A673 (cell line): Measurements from ENCODE around the gene MPIG6B. TPM values are rescaled to one million over a fixed set of nuclear protein-coding genes. Genes with fewer than 3 reads are reported as not detected.
A peak's percentile ranks its signal among the peaks of the same experiment; 100 is the strongest.

ENCODE experiments used
- BruUV-seq: library from RNA; stranded (reverse); fragments of 400-500 nt; replicated peaks from 2 replicates; lab custom pipeline; 2021; lab: Mats Ljungman, UMichigan
- CTCF ChIA-PET: fragments of 300-600 bp; sonication (Branson Sonifier 250); formaldehyde crosslinking; loops from one replicate; lab custom pipeline; 2022; ENCODE audit warnings: antibody characterized with exemption; lab: Charles Lee
- POLR2A ChIA-PET: fragments of 300-600 bp; sonication (Branson Sonifier 250); formaldehyde crosslinking; loops from one replicate; lab custom pipeline; 2022; ENCODE audit warnings: antibody characterized with exemption; ENCODE audit not compliant: low non-redundant PET; lab: Charles Lee
- DNase-seq: peaks from one replicate; pipeline ENCODE4 v3.0.0-alpha.2; 2015; ENCODE audit warnings: low spot score
- H3K27ac ChIP-seq: fragments of 200-600 bp; sonication (generic); 2 replicates; pipeline ENCODE4 v1.5.1; 2016; ENCODE audit warnings: mixed run types, low read depth, mild to moderate bottlenecking, mixed read lengths, antibody characterized with exemption, low read length; ENCODE audit not compliant: poor library complexity, severe bottlenecking
- H3K27me3 ChIP-seq: fragments of 200-600 bp; sonication (generic); replicated peaks from 2 replicates; pipeline ENCODE4 v1.6.1; 2017; ENCODE audit warnings: mixed run types, low read depth, mild to moderate bottlenecking, mixed read lengths, antibody characterized with exemption, low read length; ENCODE audit not compliant: insufficient read depth, poor library complexity
- H3K36me3 ChIP-seq: fragments of 200-600 bp; sonication (generic); 2 replicates; pipeline ENCODE4 v1.6.1; 2016; ENCODE audit warnings: mixed run types, mild to moderate bottlenecking, mixed read lengths, antibody characterized with exemption, low read length; ENCODE audit not compliant: insufficient read depth, poor library complexity, severe bottlenecking
- H3K4me1 ChIP-seq: fragments of 200-600 bp; sonication (generic); 2 replicates; pipeline ENCODE4 v1.6.1; 2017; ENCODE audit warnings: mixed run types, mild to moderate bottlenecking, mixed read lengths, antibody characterized with exemption, low read length; ENCODE audit not compliant: insufficient read depth, poor library complexity, severe bottlenecking
- H3K4me3 ChIP-seq: fragments of 200-600 bp; sonication (generic); 2 replicates; pipeline ENCODE4 v1.5.1; 2016; ENCODE audit warnings: low read depth, mixed run types, mild to moderate bottlenecking, mixed read lengths, low read length; ENCODE audit not compliant: poor library complexity, severe bottlenecking
- H3K9me3 ChIP-seq: fragments of 200-600 bp; sonication (generic); 2 replicates; pipeline ENCODE4 v1.6.1; 2016; ENCODE audit warnings: mixed run types, low read depth, mild to moderate bottlenecking, mixed read lengths, antibody characterized with exemption, low read length; ENCODE audit not compliant: poor library complexity, severe bottlenecking
- EZH2 ChIP-seq: fragments of 200-600 bp; sonication (generic); IDR thresholded peaks from 2 replicates; pipeline ENCODE4 v1.6.1; 2017; ENCODE audit warnings: borderline replicate concordance, low read depth, mild to moderate bottlenecking, mixed read lengths, antibody characterized with exemption, low read length; ENCODE audit not compliant: poor library complexity, severe bottlenecking
- intact Hi-C: fragments of 100-400 bp; cut with micrococcal nuclease; formaldehyde crosslinking; loops from one replicate; pipeline ENCODE4 v1.10.0; 2022; ENCODE audit not compliant: unreplicated experiment
- total RNA-seq: library from RNA; stranded (reverse); gene quantifications from 2 replicates; pipeline ENCODE4 v1.2.3, GENCODE V29; 2021
- TF ChIP-seq, protein P1 (sequence below): fragments of 300-800, 200-600 bp; sonication (generic); conservative IDR thresholded peaks from 2 replicates; pipeline ENCODE4 v1.5.1; 2017; ENCODE audit warnings: low read depth, mild to moderate bottlenecking, antibody characterized with exemption, low read length, moderate library complexity, mixed read lengths

Gene MPIG6B
- total RNA-seq, 1 experiment from 2014 or later, result not detected

- BruUV-seq, result no TSS peak
- TF ChIP-seq, protein P1, sequence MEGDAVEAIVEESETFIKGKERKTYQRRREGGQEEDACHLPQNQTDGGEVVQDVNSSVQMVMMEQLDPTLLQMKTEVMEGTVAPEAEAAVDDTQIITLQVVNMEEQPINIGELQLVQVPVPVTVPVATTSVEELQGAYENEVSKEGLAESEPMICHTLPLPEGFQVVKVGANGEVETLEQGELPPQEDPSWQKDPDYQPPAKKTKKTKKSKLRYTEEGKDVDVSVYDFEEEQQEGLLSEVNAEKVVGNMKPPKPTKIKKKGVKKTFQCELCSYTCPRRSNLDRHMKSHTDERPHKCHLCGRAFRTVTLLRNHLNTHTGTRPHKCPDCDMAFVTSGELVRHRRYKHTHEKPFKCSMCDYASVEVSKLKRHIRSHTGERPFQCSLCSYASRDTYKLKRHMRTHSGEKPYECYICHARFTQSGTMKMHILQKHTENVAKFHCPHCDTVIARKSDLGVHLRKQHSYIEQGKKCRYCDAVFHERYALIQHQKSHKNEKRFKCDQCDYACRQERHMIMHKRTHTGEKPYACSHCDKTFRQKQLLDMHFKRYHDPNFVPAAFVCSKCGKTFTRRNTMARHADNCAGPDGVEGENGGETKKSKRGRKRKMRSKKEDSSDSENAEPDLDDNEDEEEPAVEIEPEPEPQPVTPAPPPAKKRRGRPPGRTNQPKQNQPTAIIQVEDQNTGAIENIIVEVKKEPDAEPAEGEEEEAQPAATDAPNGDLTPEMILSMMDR, result no peak
- no peak for TF ChIP-seq EZH2
- intact Hi-C loops, result no loop called here
- Histone ChIP-seq H3K4me1 (peaks cover 21% of the 10 kb centered on the region), H3K36me3 (peaks cover 44% of the 10 kb centered on the region), H3K4me3 (no peak overlapping the region), H3K27ac (peak overlapping the region; percentile 57), H3K9me3 (no peaks in the 10 kb centered on the region), H3K27me3 (no peaks in the 10 kb centered on the region)
- ChIA-PET CTCF (no interaction called here), POLR2A (no interaction called here)
- no peak for DNase-seq
Measured at GRCh38 chr6:31742894-31743293, 19.7 kb downstream of the MPIG6B start.

DNA sequence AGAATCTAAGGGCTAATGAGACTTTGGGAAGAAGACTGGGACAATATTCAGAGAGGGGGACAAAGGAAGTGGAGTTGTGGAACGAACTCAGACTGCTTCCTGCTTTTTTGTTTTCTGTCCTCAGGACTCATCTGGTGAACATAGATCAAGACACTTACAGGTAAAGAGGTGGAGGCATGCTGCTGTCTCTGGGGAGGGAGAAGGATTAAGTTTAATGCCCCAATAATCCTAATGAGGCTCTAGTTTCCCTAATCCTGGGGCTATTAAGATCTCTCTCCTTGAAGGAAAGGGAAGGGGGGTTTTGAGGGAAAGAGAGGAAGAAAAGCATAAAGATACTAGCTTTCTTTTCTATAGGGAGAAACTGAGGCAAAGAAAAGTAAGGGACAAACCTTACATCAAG lies 21.2 kb downstream of the MPIG6B start:
- Histone ChIP-seq H3K27ac (peak overlapping the region; percentile 57), H3K9me3 (no peaks in the 10 kb centered on the region), H3K36me3 (peaks cover 48% of the 10 kb centered on the region), H3K4me1 (peaks cover 7% of the 10 kb centered on the region), H3K4me3 (no peak overlapping the region), H3K27me3 (no peaks in the 10 kb centered on the region)
- intact Hi-C loops, result no loop called here
- no TSS peak for BruUV-seq
- POLR2A ChIA-PET, result no interaction called here
- CTCF ChIA-PET, result no interaction called here
- no peak for DNase-seq
- no peak for TF ChIP-seq EZH2
- TF ChIP-seq, protein P1, result no peak

DNA sequence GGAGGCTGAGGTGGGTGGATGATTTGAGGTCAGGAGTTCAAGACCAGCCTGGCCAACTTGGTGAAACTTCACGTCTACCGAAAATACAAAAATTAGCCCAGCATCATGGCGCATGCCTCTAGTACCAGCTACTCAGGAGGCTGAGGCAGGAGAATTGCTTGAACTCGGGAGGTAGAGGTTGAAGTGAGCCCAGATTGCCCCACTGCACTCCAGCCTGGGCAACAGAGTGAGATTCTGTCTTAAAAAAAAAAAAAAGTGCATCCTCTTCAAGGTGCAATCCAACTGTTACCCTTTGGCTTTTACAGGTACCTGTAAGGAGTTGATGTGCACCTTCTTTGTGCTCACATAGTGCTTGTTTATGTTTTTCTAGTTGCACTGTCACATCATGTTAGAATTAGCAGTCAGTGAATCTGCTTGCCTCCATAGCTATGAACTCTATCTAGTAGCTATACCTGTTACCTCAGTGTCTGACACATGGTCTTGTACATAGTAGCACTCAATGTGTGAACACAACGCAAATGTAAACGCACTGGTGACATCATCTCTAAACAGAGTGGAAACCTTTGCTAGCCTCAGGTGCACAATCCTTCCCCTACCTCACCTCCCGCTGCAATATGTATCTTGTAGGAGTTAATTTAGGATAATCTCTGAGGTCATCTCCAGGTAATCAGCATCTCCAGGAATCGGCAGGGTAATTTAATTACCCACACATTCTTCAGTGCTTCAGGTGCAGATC lies 26.3 kb downstream of the MPIG6B start:
- H3K27me3 ChIP-seq, result no peaks in the 10 kb centered on the region
- no peak overlapping the region for H3K27ac ChIP-seq
- no peaks in the 10 kb centered on the region for H3K4me1 ChIP-seq
- intact Hi-C loops, result no loop called here
- H3K4me3 ChIP-seq, result no peak overlapping the region
- H3K36me3 ChIP-seq, result peaks cover 24% of the 10 kb centered on the region
- DNase-seq, result no peak
- TF ChIP-seq, protein P1, result no peak
- no peak for TF ChIP-seq EZH2
- no peaks in the 10 kb centered on the region for H3K9me3 ChIP-seq
- ChIA-PET POLR2A (no interaction called here), CTCF (no interaction called here)
- no TSS peak for BruUV-seq
